Spleen (tissue), 11 donors: Measurements from ENCODE around the gene NKX2-1. TPM values are rescaled to one million over a fixed set of nuclear protein-coding genes. Genes with fewer than 3 reads are reported as not detected.
"Not testable (repeated sequence)": the region's sequence is repeated elsewhere in the genome, so short reads cannot be mapped to it uniquely, and the experiment has no call there.

Source experiments
- DNase-seq: peaks from one replicate; pipeline ENCODE4 v3.0.0-alpha.2; 2020
- H3K27ac ChIP-seq, 8 donors: fragments of 200-600 bp; sonication (generic) in 7 of 8; 1 replicate in 4 of 8; 2 replicates in 4 of 8; pipeline versions ENCODE4 v1.5.0 to v1.8.0; 2016 to 2021; ENCODE audit warnings: inconsistent platforms in 4 of 8, mild to moderate bottlenecking in 4 of 8, moderate library complexity in 1 of 8
- H3K27me3 ChIP-seq, 7 donors: fragments of 200-600 bp; sonication (generic) in 6 of 7; replicated peaks in 1 of 7; 1 replicate in 4 of 7; 2 replicates in 3 of 7; pipeline versions ENCODE4 v1.5.0 to v1.8.0; 2016 to 2021; ENCODE audit warnings: inconsistent platforms in 3 of 7, mild to moderate bottlenecking in 1 of 7
- H3K36me3 ChIP-seq, 6 donors: fragments of 200-600 bp; sonication (generic) in 5 of 6; 1 replicate in 4 of 6; 2 replicates in 2 of 6; pipeline versions ENCODE4 v1.5.0 to v1.8.0; 2016 to 2021; ENCODE audit warnings: inconsistent platforms in 2 of 6
- H3K4me1 ChIP-seq, 6 donors: fragments of 200-600 bp; sonication (generic) in 5 of 6; 1 replicate in 3 of 6; 2 replicates in 3 of 6; pipeline versions ENCODE4 v1.5.0 to v1.8.0; 2016 to 2021; ENCODE audit warnings: inconsistent platforms in 3 of 6
- H3K4me3 ChIP-seq, 8 donors: fragments of 200-600 bp; sonication (generic) in 7 of 8; 1 replicate in 4 of 8; 2 replicates in 4 of 8; pipeline versions ENCODE4 v1.5.0 to v1.8.0; 2016 to 2021; ENCODE audit warnings: inconsistent platforms in 4 of 8, mild to moderate bottlenecking in 4 of 8, moderate library complexity in 2 of 8
- H3K9me3 ChIP-seq, 8 donors: fragments of 200-600 bp; sonication (generic) in 7 of 8; 1 replicate in 4 of 8; 2 replicates in 4 of 8; pipeline versions ENCODE4 v1.5.0 to v1.8.0; 2016 to 2021; ENCODE audit warnings: inconsistent platforms in 4 of 8
- POLR2A ChIP-seq, 3 donors: fragments of 450-650 bp; IDR thresholded peaks; one replicate each; pipeline ENCODE4 v1.5.1; 2017; ENCODE audit warnings: antibody characterized with exemption in 3 of 3, mild to moderate bottlenecking in 1 of 3
- POLR2AphosphoS5 ChIP-seq, 3 donors: sonication (generic); formaldehyde crosslinking; IDR thresholded peaks; one replicate each; pipeline ENCODE4 v1.5.1; 2017; ENCODE audit warnings: antibody characterized with exemption in 3 of 3
- whole genome bisulfite sequencing, 5 donors: extraction: QIAGEN DNeasy Blood & Tissue Kit in 3 of 5; methylation state at CpG; one replicate each; pipeline versions ENCODE4 v1.1.5 to v1.1.7; 2013 to 2018; 5-methylcytosine and 5-hydroxymethylcytosine counted together
- intact Hi-C: fragments of 100-400 bp; cut with DNase I; formaldehyde crosslinking; loops from one replicate; pipeline ENCODE4 v1.15.0; 2023; ENCODE audit warnings: low total_unique reads
- polyA plus RNA-seq, 3 donors: library from polyadenylated mRNA; stranded (reverse); fragments of 200-250 nt; gene quantifications; one replicate each; pipeline ENCODE4 v1.2.1, GENCODE V29; 2013
- total RNA-seq, 7 donors: library from RNA; depleted of rRNA in 3 of 7; stranded (reverse); fragments of >200 nt in 3 of 7; fragmentation: NEBNext Ultra II Directional in 4 of 7; extraction: Animal tissue kit (Norgen Biotek cat#: 25700) in 4 of 7; gene quantifications; one replicate each; pipeline versions ENCODE4 v1.1.0 to v1.2.1, GENCODE V29; 2016 to 2021
- TF ChIP-seq, protein P1 (sequence below), 11 experiments: fragments of 200-600 bp in 7 of 11; fragments of 450-650 bp in 4 of 11; sonication (generic) in 4 of 11; IDR thresholded peaks in 8 of 11; conservative IDR thresholded peaks in 3 of 11; 1 replicate in 7 of 11; 2 replicates in 4 of 11; pipeline versions ENCODE4 v1.4.0 to v1.8.0; 2016 to 2021; ENCODE audit warnings: antibody characterized with exemption in 11 of 11, inconsistent platforms in 4 of 11, mild to moderate bottlenecking in 1 of 11
- donor health status: healthy with polysubstance abuse.
- donor health status: DM: no; HTN: no; CAD: no; lungs with moderate emphysema.
- donor health status: DM: no; HTN: no; CAD: no.
- donor health status: Bipolar disorder and iron deficiency.
- donor health status: healthy.
- donor health status: DM: no; HTN: no; CAD: no.
- donor health status: DM: yes; HTN: yes; CAD: no.

NKX2-1 gene
- total and polyA plus RNA-seq, 10 donors, result not detected

DNA sequence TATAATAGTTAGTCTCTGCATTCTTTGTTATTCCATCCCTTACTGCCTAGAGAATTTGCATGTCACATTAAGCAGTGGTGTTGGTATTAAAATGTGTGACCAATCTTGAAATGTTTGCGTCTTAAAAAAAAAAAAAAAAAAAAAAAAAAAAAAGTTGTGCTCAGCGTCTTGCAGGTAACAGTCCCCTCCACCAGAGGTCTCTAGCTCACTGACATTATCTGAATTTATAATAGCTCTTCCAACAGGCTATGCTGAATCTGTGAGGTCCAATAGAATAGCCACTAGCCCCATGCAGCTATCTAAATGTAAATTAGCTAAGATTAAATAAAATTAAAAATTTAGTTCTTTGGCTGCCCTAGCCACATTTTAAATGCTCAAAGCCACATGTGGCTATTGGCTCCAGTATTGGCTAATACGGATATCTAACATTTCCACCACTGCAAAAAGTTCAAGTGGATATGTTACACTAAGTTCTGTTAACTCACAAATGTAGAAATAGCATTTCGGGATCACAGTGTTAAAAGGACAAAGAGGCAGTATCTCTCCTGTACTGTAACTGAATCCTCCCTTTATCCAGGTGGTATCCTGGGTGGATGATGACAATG, 33.7 kb upstream of the NKX2-1 start:
- no peak for DNase-seq
- H3K4me1 ChIP-seq, result no peaks in the 10 kb centered on the region
- no peak overlapping the region for H3K27ac ChIP-seq
- TF ChIP-seq POLR2A (IDR thresholded peaks at IDR 0.05) (no peak), POLR2AphosphoS5 (IDR thresholded peaks at IDR 0.05) (no peak)
- TF ChIP-seq, protein P1, sequence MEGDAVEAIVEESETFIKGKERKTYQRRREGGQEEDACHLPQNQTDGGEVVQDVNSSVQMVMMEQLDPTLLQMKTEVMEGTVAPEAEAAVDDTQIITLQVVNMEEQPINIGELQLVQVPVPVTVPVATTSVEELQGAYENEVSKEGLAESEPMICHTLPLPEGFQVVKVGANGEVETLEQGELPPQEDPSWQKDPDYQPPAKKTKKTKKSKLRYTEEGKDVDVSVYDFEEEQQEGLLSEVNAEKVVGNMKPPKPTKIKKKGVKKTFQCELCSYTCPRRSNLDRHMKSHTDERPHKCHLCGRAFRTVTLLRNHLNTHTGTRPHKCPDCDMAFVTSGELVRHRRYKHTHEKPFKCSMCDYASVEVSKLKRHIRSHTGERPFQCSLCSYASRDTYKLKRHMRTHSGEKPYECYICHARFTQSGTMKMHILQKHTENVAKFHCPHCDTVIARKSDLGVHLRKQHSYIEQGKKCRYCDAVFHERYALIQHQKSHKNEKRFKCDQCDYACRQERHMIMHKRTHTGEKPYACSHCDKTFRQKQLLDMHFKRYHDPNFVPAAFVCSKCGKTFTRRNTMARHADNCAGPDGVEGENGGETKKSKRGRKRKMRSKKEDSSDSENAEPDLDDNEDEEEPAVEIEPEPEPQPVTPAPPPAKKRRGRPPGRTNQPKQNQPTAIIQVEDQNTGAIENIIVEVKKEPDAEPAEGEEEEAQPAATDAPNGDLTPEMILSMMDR (IDR thresholded peaks at IDR 0.05 in 8 of 11, conservative IDR thresholded peaks at IDR 0.05 in 3 of 11), result peak in 6 of 11 experiments; percentile 18 to 56 (median 40)
- intact Hi-C loops, result loop anchor here (10.0 kb wide), 1 partner anchor 391 kb away; no protein-coding TSS in a partner anchor
- no peaks in the 10 kb centered on the region for H3K9me3 ChIP-seq
- H3K4me3 ChIP-seq, result no peak overlapping the region
- H3K27me3 ChIP-seq, result peaks cover 0 to 5% (median 0%) of the 10 kb centered on the region in 7 donors
- H3K36me3 ChIP-seq, result no peaks in the 10 kb centered on the region
- WGBS, 5 donors, result 36 to 41% (median 40%) methylated on average over 4 of the region's 4 CpGs

DNA sequence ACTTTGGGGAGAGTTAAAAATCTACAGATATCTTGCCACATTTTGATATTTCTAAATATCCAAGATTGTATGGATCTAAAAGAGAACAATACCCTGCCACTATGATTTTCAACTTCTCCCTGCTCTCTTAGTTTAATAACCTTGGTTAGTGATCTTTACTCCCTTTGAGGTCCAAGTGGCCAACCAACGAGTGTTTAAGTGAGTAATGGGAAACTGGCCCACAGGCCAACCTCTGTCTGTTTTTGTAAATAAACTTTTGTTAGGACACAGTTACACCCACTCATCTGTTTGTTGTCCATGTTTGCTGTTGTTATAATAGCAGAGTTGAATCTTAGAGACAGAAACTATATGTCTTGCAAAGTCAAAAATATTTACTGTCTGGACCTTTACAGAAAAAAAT, 30.9 kb upstream of the NKX2-1 start:
- no peak overlapping the region for H3K4me3 ChIP-seq
- H3K9me3 ChIP-seq, result no peaks in the 10 kb centered on the region
- H3K27me3 ChIP-seq, result peaks cover 0 to 9% (median 0%) of the 10 kb centered on the region in 7 donors
- H3K36me3 ChIP-seq, result no peaks in the 10 kb centered on the region
- TF ChIP-seq POLR2AphosphoS5 (IDR thresholded peaks at IDR 0.05) (no peak), POLR2A (IDR thresholded peaks at IDR 0.05) (no peak)
- TF ChIP-seq, protein P1 (IDR thresholded peaks at IDR 0.05 in 8 of 11, conservative IDR thresholded peaks at IDR 0.05 in 3 of 11), result no peak
- no peak overlapping the region for H3K27ac ChIP-seq
- DNase-seq, result no peak
- H3K4me1 ChIP-seq, result no peaks in the 10 kb centered on the region
- WGBS, 5 donors, result 40 to 58% (median 45%) methylated on average over 1 of the region's 1 CpG
- intact Hi-C loops, result loop anchor here (10.0 kb wide), 1 partner anchor 394 kb away; no protein-coding TSS in a partner anchor

DNA sequence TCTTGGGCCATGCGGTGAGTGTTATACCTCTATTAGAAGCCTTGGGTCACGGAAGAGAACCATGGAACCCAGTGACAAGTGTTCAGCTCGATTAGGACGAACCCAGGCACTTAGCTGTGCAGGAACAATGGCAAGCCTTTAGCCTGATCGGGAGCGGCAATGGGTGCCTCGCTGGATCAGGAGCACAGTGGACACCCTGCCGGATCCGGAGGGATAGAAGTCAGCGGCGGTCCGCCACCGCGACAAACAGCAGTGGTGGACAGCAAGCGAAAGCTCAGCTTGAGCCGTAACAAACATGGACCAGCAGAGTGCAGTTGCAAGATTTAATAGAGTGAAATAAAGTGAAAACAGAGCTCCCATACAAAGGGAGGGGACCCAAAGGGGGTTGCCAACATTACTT, 24.2 kb upstream of the NKX2-1 start:
- DNase-seq, H3K4me1 ChIP-seq, H3K9me3 ChIP-seq, H3K27ac ChIP-seq, intact Hi-C loops, H3K4me3 ChIP-seq, H3K36me3 ChIP-seq: not testable (repeated sequence)
- peaks cover 0 to 38% (median 0%) of the 10 kb centered on the region in 7 donors for H3K27me3 ChIP-seq
- WGBS, 5 donors, result 90 to 96% (median 94%) methylated on average over 16 of the region's 16 CpGs

DNA sequence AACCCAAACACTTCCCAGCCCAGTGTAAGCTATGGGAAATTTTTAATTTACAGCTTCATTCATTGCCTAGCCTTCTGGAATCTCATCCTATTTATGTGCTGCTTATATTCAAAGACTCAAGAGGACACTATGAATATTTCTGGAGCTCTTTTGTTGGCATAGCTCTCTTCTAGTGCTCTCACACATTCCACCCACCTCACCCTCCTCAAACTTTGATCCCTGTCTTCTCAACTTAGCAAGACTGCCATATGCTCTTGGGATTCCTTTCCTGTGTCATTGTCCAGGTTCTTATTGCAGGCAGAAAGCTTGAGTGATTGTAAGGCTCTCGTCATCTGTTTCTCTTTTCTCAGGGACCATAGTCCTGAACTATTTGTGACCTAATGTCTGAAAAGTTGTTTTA, 18.0 kb upstream of the NKX2-1 start:
- H3K36me3 ChIP-seq, result no peaks in the 10 kb centered on the region
- H3K27ac ChIP-seq, result no peak overlapping the region
- no peak for TF ChIP-seq POLR2A (IDR thresholded peaks at IDR 0.05)
- TF ChIP-seq, protein P1 (IDR thresholded peaks at IDR 0.05 in 8 of 11, conservative IDR thresholded peaks at IDR 0.05 in 3 of 11), result no peak
- TF ChIP-seq POLR2AphosphoS5 (IDR thresholded peaks at IDR 0.05), result no peak
- peaks cover 0 to 39% (median 0%) of the 10 kb centered on the region in 7 donors for H3K27me3 ChIP-seq
- no peak for DNase-seq
- WGBS, 5 donors, result 58 to 86% (median 71%) methylated on average over 1 of the region's 1 CpG
- H3K9me3 ChIP-seq, result peaks cover 0 to 27% (median 12%) of the 10 kb centered on the region in 8 donors
- intact Hi-C loops, result no loop called here
- no peak overlapping the region for H3K4me3 ChIP-seq
- no peaks in the 10 kb centered on the region for H3K4me1 ChIP-seq
